Astrocyte of the spinal cord (primary cell): ENCODE measurements around the gene RETREG1.

ENCODE experiments used
- DNase-seq: peaks from one replicate; pipeline ENCODE4 v3.0.0; 2011; ENCODE audit warnings: low read depth, low spot score
- H3K4me3 ChIP-seq: 2 replicates; pipeline ENCODE4 v1.5.1; 2011; ENCODE audit warnings: low read depth, mild to moderate bottlenecking, low read length, moderate library complexity
- in situ Hi-C: cut with HindIII; loops from 2 replicates; pipeline ENCODE4 v1.10.0; 2017; ENCODE audit warnings: low sequenced_read_pairs
- TF ChIP-seq, protein P1 (sequence below): IDR thresholded peaks from 2 replicates; pipeline ENCODE4 v1.5.1; 2012; ENCODE audit warnings: low read depth, mild to moderate bottlenecking, low read length, inconsistent platforms

Gene RETREG1

DNA sequence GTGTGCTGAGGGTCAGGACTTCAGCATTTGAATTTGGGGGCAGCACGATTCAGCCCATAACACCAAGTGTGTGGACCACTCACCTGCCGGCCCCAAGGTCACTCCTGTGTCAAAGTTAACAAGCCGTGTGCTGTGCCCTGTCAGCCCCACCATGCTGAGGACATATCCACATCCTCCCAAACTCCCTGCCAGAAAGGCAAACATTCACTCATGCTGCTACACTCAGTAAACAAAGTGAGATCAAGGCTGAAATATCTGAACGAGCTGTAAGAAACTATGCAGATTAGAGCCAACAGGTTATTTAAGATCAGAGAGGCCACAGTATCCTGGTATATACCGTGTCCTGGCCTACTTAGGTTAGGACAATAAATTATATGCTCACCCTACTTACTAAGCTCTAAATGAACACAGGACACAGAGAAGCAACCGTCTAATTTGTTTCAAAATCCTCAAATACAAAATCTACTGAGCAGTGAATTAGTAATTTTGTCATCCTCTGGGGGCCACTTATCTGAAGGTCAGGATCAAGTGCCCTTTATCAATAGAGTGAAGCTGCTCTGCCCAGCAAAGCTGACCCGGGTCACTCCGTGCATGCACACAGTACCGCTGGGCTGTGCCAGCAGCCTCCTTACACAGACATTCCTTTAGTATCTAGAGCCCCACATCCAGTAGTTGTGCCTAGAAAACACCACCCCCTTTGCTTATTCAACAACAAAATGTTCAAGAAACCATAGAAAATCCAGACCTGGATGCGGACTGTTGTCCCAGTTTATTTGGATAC, 28.2 kb downstream of the RETREG1 start:
- TF ChIP-seq, protein P1, sequence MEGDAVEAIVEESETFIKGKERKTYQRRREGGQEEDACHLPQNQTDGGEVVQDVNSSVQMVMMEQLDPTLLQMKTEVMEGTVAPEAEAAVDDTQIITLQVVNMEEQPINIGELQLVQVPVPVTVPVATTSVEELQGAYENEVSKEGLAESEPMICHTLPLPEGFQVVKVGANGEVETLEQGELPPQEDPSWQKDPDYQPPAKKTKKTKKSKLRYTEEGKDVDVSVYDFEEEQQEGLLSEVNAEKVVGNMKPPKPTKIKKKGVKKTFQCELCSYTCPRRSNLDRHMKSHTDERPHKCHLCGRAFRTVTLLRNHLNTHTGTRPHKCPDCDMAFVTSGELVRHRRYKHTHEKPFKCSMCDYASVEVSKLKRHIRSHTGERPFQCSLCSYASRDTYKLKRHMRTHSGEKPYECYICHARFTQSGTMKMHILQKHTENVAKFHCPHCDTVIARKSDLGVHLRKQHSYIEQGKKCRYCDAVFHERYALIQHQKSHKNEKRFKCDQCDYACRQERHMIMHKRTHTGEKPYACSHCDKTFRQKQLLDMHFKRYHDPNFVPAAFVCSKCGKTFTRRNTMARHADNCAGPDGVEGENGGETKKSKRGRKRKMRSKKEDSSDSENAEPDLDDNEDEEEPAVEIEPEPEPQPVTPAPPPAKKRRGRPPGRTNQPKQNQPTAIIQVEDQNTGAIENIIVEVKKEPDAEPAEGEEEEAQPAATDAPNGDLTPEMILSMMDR = no peak
- DNase-seq = no peak
- in situ Hi-C loops = no loop called here
- no peak overlapping the region for H3K4me3 ChIP-seq

DNA sequence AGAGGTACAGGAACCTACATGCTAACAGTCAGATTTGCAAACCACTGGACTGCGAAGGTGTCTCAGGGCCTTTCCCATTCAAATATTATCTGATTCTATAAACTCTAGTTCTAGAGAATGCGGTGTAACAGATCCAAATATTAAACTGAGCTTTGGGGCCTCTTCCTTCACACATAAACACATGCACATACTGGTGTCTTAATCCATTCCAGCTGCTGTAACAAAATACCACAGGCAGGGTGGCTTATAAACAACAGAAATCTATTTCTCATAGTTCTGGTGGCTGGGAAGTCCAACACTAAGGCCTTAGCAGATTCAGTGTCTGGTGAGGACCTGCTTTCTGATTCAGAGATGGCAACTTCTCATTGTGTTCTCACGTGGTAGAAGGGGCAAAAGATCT, 30.2 kb downstream of the RETREG1 start:
- TF ChIP-seq, protein P1 = no peak
- DNase-seq = no peak
- H3K4me3 ChIP-seq = no peak overlapping the region
- in situ Hi-C loops = no loop called here

GRCh38 chr5:16585041-16585667, 31.6 kb downstream of the RETREG1 start:
- TF ChIP-seq, protein P1 = peak; percentile 48
- no peak overlapping the region for H3K4me3 ChIP-seq
- no peak for DNase-seq
- in situ Hi-C loops = no loop called here

DNA sequence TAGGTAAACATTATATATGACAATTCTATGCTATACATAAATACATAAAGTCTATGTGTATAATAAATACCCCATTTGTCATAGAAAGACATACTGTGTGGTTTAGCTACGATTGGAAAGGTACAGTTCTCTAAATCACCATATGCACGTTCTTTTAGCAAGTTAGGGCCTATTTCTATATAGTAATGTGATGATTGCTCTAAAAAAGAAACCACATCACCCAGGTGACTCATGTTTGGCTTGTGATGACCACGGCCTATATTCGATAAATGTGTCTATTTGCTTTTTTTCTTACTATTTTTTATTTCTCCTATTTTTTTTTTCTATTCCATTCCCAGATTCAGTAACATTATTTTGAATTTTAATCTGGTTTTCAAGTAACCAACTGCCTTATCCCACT, 34.7 kb downstream of the RETREG1 start:
- in situ Hi-C loops = no loop called here
- H3K4me3 ChIP-seq = no peak overlapping the region
- DNase-seq = no peak
- TF ChIP-seq, protein P1 = no peak

GRCh38 chr5:16580382-16580781, 36.4 kb downstream of the RETREG1 start:
- DNase-seq = peak; percentile 14
- in situ Hi-C loops = no loop called here
- H3K4me3 ChIP-seq = no peak overlapping the region
- TF ChIP-seq, protein P1 = no peak

- in situ Hi-C loops = no loop called here
- no peak for DNase-seq
Observed at GRCh38 chr5:16579142-16579847, 37.5 kb downstream of the RETREG1 start.

More at GRCh38 chr5:16579142-16579847, 37.5 kb downstream of the RETREG1 start:
- no peak overlapping the region for H3K4me3 ChIP-seq
- TF ChIP-seq, protein P1 = no peak
